ENCODE results near the gene STT3A. TPM values are rescaled to one million over a fixed set of nuclear protein-coding genes. Genes with fewer than 3 reads are reported as not detected.

STT3A gene
- total and polyA plus RNA-seq, 2 of the 13 experiments (the other 11 are each of a cell fraction or from before 2014, with no cell fraction given), result 229 to 319 TPM

GRCh38 chr11:125625630-125626287, 33.1 kb downstream of the STT3A start (continued):
- TF ChIP-seq ZNF772 (CRISPR knock-in tag; IDR thresholded peaks at IDR 0.05) (no peak), LBX2 (CRISPR knock-in tag; IDR thresholded peaks at IDR 0.05; ENCODE audit: borderline replicate concordance) (peak; percentile 65; the same call in 1 of the 2 replicates), ZNF564 (CRISPR knock-in tag; IDR thresholded peaks at IDR 0.05) (peak; percentile 33; the same call in 1 of the 2 replicates), SIX4 (CRISPR knock-in tag; IDR thresholded peaks at IDR 0.05) (0 out of 2 replicates have a peak, but pooled peaks have one; percentile 10), KIAA2018 (CRISPR knock-in tag; IDR thresholded peaks at IDR 0.05; ENCODE audit: borderline replicate concordance) (no peak; the same call in 1 of the 2 replicates), ZNF800 (CRISPR knock-in tag; IDR thresholded peaks at IDR 0.05) (peak; percentile 87; the same call in 1 of the 2 replicates), GLI4 (CRISPR knock-in tag; IDR thresholded peaks at IDR 0.05; ENCODE audit: borderline replicate concordance) (peak; percentile 93; the same call in 1 of the 2 replicates), ZNF776 (CRISPR knock-in tag; IDR thresholded peaks at IDR 0.05) (peak; percentile 94), RARA (CRISPR knock-in tag; IDR thresholded peaks at IDR 0.05) (no peak; the same call in 1 of the 2 replicates), SAP130 (CRISPR knock-in tag; IDR thresholded peaks at IDR 0.05; ENCODE audit: low read depth) (peak; percentile 94), RBM39 (IDR thresholded peaks at IDR 0.05; ENCODE audit: low read depth, low read length, poor library complexity, severe bottlenecking) (peak; percentile 90), ZNF562 (CRISPR knock-in tag; IDR thresholded peaks at IDR 0.05; ENCODE audit: borderline replicate concordance) (peak; percentile 82; the same call in 1 of the 2 replicates), ZNF350 (CRISPR knock-in tag; IDR thresholded peaks at IDR 0.05; ENCODE audit: borderline replicate concordance, low read depth) (peak; percentile 94), TCF7 (IDR thresholded peaks at IDR 0.05; ENCODE audit: low read depth) (no peak), SMAD3 (CRISPR knock-in tag; IDR thresholded peaks at IDR 0.05) (peak; percentile 36; the same call in 1 of the 2 replicates), ZFP41 (CRISPR knock-in tag; IDR thresholded peaks at IDR 0.05; ENCODE audit: borderline replicate concordance) (no peak; the same call in 1 of the 2 replicates), SRY (CRISPR knock-in tag; IDR thresholded peaks at IDR 0.05) (peak; percentile 89), NFKBIZ (CRISPR knock-in tag; IDR thresholded peaks at IDR 0.05) (no peak), SRSF9 (IDR thresholded peaks at IDR 0.05; ENCODE audit: borderline replicate concordance, insufficient read depth, low read depth, low read length, poor library complexity, severe bottlenecking) (no peak)
